ENCODE measurements around the gene C16orf89.
"Not testable (repeated sequence)": the region's sequence is repeated elsewhere in the genome, so short reads cannot be mapped to it uniquely, and the experiment has no call there.

The C16orf89 gene

GRCh38 chr16:5062051-5062450 is 3.7 kb downstream of the C16orf89 start:
- DNase-seq (ENCODE audit: low read depth in 1 of 2, low spot score in 1 of 2): no peak

- DNase-seq (ENCODE audit: low read depth in 1 of 2, low spot score in 1 of 2): no peak
Observed at GRCh38 chr16:5060073-5060641, 5.6 kb downstream of the C16orf89 start.

- DNase-seq (ENCODE audit: low read depth in 1 of 2, low spot score in 1 of 2): no peak
Observed at GRCh38 chr16:5059386-5060072, 6.2 kb downstream of the C16orf89 start.

- DNase-seq (ENCODE audit: low read depth in 1 of 2, low spot score in 1 of 2): no peak
Observed at GRCh38 chr16:5058476-5058875, 7.3 kb downstream of the C16orf89 start.

- peak in 1 of 2 donors; percentile 7 for DNase-seq (ENCODE audit: low read depth in 1 of 2, low spot score in 1 of 2)
Observed at GRCh38 chr16:5056352-5056751, 9.4 kb downstream of the C16orf89 start.

GRCh38 chr16:5054876-5055865 is 10.6 kb downstream of the C16orf89 start:
- DNase-seq (ENCODE audit: low read depth in 1 of 2, low spot score in 1 of 2): no peak

GRCh38 chr16:5046914-5047313 is 18.8 kb downstream of the C16orf89 start:
- DNase-seq (ENCODE audit: low read depth in 1 of 2, low spot score in 1 of 2): no peak

- no peak for DNase-seq (ENCODE audit: low read depth in 1 of 2, low spot score in 1 of 2)
Observed at GRCh38 chr16:5045499-5046115, 20.1 kb downstream of the C16orf89 start.

GRCh38 chr16:5044581-5044980 is 21.2 kb downstream of the C16orf89 start:
- DNase-seq (ENCODE audit: low read depth in 1 of 2, low spot score in 1 of 2): not testable (repeated sequence)

- DNase-seq (ENCODE audit: low read depth in 1 of 2, low spot score in 1 of 2): no peak
Observed at GRCh38 chr16:5044011-5044540, 21.7 kb downstream of the C16orf89 start.

- no peak for DNase-seq (ENCODE audit: low read depth in 1 of 2, low spot score in 1 of 2)
Observed at GRCh38 chr16:5042574-5043171, 23.1 kb downstream of the C16orf89 start.

- no peak for DNase-seq (ENCODE audit: low read depth in 1 of 2, low spot score in 1 of 2)
Observed at GRCh38 chr16:5041600-5042133, 24.1 kb downstream of the C16orf89 start.

- no peak for DNase-seq (ENCODE audit: low read depth in 1 of 2, low spot score in 1 of 2)
Observed at GRCh38 chr16:5040451-5040850, 25.3 kb downstream of the C16orf89 start.

- no peak for DNase-seq (ENCODE audit: low read depth in 1 of 2, low spot score in 1 of 2)
Observed at GRCh38 chr16:5036228-5037156, 29.3 kb downstream of the C16orf89 start.

- no peak for DNase-seq (ENCODE audit: low read depth in 1 of 2, low spot score in 1 of 2)
Observed at GRCh38 chr16:5035909-5036227, 29.9 kb downstream of the C16orf89 start.

GRCh38 chr16:5034167-5034523 is 31.6 kb downstream of the C16orf89 start:
- no peak for DNase-seq (ENCODE audit: low read depth in 1 of 2, low spot score in 1 of 2)

- peak; percentile 71 to 73 for DNase-seq (ENCODE audit: low read depth in 1 of 2, low spot score in 1 of 2)
Observed at GRCh38 chr16:5033256-5034166, 32.2 kb downstream of the C16orf89 start, which contains the start of gene NAGPA. Gene NAGPA, minus strand, starts transcription at chr16:5033935. Its CDS starts 21 bp downstream, at chr16:5033914.

GRCh38 chr16:5032748-5033167 is 33.0 kb downstream of the C16orf89 start:
- no peak for DNase-seq (ENCODE audit: low read depth in 1 of 2, low spot score in 1 of 2)

Measured in activated T-helper 1 cell treated with anti-CD3 and anti-CD28 coated beads, Interleukin-2, amount 50 U/mL, for 16 hours (primary cell).